GM13976 (cell line): ENCODE data around the gene TMSB10.

Source experiments
- DNase-seq: peaks from one replicate; pipeline ENCODE4 v3.0.0; 2012; ENCODE audit warnings: low spot score
- CTCF ChIP-seq: IDR thresholded peaks from 2 replicates; pipeline ENCODE4 v1.5.1; 2012; ENCODE audit warnings: borderline replicate concordance, mild to moderate bottlenecking; ENCODE audit not compliant: insufficient read depth; ENCODE audit errors: extremely low read depth, missing control alignments, control extremely low read depth
- in situ Hi-C: fragments of 300-500 bp; cut with MboI; formaldehyde crosslinking; loops from one replicate; pipeline ENCODE4 v1.12.0; 2022; ENCODE audit warnings: low sequenced_read_pairs, mixed read lengths, inconsistent platforms; ENCODE audit not compliant: unreplicated experiment

TMSB10 gene

GRCh38 chr2:84891355-84892010 lies 14.0 kb upstream of the TMSB10 start:
- no peak for DNase-seq
- in situ Hi-C loops = no loop called here
- no peak for TF ChIP-seq CTCF

GRCh38 chr2:84894131-84894586 lies 11.3 kb upstream of the TMSB10 start:
- in situ Hi-C loops = no loop called here
- DNase-seq = no peak
- TF ChIP-seq CTCF = no peak

GRCh38 chr2:84894758-84895520 lies 10.5 kb upstream of the TMSB10 start:
- in situ Hi-C loops = no loop called here
- no peak for DNase-seq
- TF ChIP-seq CTCF = no peak

- in situ Hi-C loops = no loop called here
- TF ChIP-seq CTCF = no peak
Measured at GRCh38 chr2:84896567-84896966, 8.9 kb upstream of the TMSB10 start.

GRCh38 chr2:84897773-84898172 lies 7.7 kb upstream of the TMSB10 start:
- no peak for DNase-seq
- in situ Hi-C loops = no loop called here
- no peak for TF ChIP-seq CTCF

More at GRCh38 chr2:84896567-84896966, 8.9 kb upstream of the TMSB10 start:
- no peak for DNase-seq

GRCh38 chr2:84899304-84900204 lies 5.9 kb upstream of the TMSB10 start:
- no peak for DNase-seq
- in situ Hi-C loops = no loop called here
- no peak for TF ChIP-seq CTCF
